SH-SY5Y (cell line): ENCODE data around the gene GLT8D2.

Experiments used
- GATA2 ChIP-seq: IDR thresholded peaks from 2 replicates; pipeline ENCODE4 v1.6.1; 2011; ENCODE audit warnings: mild to moderate bottlenecking, low read depth, low read length
- GATA3 ChIP-seq: IDR thresholded peaks from 2 replicates; pipeline ENCODE4 v1.6.1; 2011; ENCODE audit warnings: low read depth, mild to moderate bottlenecking, low read length, moderate library complexity

DNA sequence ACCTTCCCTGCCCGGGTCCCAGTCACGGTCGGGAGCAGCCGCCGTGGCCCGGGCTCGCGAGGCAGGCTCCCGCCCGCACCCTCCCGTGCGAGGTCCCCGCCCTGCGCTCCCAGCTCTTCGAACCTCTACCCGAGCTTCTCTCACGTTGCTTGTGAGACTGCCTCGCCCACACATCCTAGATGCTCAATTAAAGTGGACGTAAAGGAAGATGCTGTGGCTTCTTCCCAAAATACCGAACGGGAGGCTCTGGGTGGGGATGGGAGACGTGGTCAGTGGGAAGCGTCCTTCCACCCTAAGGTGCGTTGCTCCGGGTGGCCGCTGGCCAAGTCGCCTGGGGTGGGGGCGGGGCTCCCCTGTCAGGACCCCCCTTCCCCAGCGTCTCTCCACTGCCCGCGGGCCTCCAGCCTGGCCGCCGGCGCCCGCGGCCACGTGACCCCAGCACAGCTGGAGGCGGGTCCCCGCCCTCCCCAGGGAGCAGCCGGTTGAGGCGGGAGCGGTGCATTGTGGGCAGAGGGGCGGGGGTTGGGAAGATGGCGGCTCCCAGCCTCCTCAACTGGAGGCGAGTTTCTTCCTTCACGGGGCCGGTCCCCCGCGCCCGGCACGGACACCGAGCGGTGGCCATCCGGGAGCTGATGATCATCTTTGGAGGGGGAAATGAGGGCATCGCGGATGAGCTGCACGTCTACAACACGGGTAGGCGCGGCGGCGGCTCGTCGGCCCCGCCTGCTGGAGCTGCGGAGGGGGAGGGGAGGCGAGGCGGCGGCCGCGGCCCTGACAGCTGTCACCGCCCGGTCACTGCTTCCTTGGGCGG is 14.2 kb upstream of the GLT8D2 start, which contains the start of gene HCFC2:
- TF ChIP-seq GATA3 (no peak), GATA2 (no peak)
